HG02938 (cell line): Measurements from ENCODE around the gene CDH4.

Source experiments
- ATAC-seq: cut with Tn5 transposase; IDR thresholded peaks from one replicate; pipeline ENCODE4 v1.9.1; 2021; ENCODE audit warnings: mild to moderate bottlenecking, moderate library complexity; ENCODE audit not compliant: unreplicated experiment

The CDH4 gene

DNA sequence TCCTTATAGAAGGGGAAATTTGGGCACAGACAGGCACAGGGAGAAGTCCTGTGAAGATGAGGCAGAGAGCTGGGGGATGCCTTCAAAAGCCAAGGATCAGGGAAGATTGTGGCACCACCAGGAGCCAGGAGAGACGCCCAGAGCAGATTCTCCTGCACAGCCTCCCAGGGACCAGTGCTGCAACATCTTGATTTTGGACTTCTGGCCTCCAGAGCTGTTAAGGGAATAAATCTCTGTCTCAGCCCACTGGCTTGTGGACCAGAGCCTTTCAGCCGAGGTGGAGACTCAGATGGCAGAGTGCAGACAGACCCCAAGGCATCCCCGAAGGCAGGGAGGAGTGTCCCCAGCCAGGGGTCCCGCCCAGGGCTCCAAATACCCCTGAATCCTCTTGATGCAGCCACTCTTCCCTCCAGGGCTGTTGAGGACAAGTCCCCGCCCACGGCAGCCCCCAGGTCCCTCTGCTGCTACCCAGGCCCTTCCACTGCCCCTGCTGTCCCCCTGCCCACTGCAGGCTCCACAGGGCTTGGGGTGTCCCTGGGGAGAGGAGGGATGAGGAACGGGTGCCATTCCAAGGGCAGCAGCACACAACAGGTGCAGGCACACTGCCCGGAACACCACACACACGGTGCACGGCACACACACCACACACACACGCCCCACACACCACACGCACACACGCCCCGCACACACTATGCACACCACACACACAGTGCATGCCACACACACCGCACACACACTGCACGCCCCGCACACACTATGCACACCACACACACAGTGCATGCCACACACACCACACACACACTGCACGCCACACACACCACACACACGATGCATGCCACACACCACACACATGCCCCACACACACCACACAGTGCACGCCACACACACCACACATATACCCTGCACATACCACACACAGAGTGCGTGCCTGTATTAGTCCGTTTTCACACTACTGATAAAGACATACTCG, 502.2 kb downstream of the CDH4 start:
- no peak for ATAC-seq

DNA sequence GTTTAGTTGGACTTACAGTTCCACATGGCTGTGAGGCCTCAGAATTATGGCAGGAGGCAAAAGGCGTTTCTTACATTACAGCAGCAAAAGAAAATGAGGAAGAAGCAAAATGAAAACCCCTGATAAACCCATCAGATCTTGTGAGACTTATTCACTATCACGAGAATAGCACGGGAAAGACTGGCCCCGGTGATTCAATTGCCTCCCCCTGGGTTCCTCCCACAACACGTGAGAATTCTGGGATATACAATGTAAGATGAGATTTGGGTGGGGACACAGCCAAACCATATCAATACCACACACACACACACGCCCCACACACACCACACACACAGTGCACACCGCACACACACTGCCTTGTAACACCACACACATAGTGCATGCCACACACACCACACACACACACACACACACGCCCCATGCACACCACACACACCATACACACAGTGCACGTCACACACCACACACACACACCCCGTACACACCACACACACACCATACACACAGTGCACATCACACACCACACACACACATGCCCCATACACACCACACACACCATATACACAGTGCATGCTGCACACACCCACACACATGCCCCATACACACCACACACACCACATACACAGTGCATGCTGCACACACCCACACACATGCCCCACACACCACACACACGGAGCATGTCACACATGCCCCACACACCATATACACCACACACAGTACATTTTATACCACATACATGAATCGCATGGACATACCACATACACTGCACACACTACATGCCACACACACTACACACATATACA, 503.1 kb downstream of the CDH4 start:
- ATAC-seq: no peak

DNA sequence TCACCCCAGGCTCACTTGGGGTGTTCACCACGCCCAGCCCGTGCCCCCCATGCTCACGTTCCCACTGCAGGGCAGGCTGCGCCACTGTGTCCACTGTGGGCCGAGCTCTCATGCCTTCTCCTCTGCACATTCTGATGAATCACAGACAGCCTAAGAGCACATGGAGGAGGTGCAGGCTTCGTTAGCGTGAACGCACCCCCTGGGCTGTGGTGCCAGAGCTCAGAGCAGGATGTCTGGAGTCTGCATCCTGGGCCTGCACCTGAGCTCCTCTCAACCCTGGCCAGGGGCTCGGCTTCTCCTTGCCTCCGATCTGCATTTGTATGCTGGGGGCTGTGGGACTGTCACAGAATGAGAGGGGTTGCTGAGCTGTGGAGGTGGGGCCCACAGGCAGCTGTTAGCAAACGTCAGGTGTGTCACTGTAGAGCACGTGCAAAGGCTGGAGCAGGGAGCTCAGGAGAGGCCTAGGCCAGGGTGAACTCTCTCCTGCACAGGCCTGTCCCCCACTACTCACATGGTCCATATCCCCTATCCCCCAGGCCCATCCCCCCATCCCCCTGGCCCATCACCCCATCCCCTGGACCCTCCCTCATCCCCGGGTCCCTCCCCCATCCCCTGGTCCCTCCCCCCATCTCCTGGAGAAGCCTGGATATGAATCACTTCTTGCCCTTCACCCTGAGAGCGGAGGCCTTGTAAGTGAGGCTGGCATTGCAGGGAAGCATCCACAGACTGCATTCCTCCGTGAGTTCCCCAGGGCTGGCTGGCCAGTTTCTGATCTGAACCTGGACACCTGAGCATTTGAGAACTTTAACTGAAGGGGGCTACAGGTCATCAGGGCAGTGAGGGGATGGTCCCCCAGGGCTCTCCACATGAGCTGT, 504.1 kb downstream of the CDH4 start:
- no peak for ATAC-seq

DNA sequence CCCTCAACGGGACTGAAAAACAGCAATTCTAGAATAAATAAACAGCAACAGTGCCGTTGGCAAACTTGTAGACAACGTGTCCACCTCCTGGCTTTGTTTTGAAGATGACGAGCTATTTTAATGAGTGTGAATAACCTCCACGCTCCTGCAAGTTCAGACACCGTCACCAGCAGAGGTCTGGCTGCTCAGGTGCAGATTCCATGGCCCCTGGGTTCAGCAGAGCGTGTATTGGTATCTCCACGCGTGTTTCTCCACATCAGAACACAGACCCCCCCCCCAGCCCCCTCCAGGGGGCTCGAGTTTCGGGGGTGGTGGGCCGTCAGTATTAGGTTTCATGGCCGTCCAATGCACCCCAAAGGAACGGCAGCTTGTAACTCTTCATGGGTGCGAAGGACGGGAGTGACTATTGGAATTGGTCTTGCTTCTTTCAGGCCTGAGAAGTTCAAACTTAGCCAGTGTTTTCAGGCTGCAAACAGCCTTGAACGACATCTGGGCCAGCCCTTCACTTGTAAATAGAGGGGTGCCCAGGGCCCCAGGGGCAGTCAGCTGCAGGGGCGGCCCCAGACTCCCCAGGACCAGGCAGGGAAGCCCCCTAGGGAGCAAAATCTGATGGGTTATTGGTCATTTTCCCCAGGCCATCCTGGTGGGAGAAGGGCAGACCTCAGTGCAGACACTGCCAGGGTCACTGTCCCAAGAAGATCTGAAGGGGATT, 505.1 kb downstream of the CDH4 start:
- no peak for ATAC-seq

DNA sequence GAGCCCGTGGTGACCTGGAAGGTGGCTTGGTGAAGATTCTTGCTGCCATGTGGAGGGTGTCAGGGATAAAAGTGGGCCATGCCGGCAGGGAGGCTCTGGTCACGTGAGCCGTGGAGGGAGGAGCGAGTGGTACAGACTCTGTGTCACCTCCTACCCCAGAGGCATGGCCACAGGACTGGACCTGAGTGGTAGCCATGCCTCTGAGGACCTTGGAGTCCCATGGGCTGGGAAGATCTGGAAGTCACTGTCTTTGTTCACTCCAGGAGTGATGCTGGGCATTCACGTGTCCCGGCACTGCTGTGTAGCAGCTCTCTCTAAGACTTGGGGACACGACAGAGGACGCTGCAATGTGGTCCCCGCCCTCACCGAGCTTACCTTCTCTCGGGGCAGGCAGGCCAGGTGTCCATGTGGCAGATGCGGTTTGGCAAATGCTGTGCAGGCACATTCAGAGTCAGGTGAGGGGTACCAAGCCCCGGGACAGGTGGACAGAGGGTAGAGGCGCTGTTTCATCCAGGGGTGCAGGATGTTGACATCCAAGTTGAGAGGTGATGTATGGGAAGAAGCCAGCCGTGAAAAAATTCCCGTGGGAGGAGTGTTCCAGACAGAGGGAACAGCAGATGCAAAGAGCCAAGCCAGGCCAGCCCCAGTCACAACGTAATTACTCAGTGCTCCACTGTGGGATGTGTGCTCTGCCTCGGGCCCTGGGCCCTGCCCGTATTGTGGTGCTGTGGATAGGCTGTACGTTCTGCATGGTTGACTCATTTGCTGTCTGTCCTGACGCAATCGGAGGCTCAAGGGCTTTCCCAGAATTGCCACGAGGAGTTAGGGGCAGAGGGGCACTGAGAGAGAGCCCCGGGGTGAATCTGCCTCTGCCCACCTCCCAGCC, 505.9 kb downstream of the CDH4 start:
- ATAC-seq: no peak

DNA sequence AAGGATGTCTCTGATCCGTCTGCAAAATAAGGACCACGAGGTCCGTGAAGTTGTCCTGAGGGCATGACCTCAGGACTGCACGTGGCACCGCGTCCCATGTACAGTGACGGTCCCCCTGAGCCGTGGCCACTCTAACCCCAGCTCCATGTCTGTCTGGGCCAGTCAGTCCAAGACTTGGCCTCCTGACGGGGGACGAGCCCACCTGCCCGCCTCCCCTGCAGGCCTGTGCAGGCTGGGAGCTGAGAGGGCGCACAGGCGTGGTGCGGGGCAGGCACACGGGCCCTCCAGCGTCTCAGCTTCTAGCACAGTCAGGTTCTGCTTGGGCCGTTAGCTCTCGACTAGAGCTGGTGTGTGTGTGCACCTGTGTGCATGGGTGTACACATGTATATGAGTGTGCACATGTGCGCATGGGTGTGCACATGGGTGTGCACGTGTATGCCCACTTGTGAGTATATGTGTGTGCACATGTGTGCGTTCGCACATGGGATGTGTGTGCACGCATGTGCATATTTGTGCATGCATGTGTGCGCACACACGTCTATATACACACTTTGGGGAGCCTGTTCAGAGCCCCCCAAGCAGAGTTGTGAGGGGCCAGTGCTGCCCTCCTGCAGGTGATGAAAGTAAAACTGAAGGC, 506.6 kb downstream of the CDH4 start:
- ATAC-seq: no peak

DNA sequence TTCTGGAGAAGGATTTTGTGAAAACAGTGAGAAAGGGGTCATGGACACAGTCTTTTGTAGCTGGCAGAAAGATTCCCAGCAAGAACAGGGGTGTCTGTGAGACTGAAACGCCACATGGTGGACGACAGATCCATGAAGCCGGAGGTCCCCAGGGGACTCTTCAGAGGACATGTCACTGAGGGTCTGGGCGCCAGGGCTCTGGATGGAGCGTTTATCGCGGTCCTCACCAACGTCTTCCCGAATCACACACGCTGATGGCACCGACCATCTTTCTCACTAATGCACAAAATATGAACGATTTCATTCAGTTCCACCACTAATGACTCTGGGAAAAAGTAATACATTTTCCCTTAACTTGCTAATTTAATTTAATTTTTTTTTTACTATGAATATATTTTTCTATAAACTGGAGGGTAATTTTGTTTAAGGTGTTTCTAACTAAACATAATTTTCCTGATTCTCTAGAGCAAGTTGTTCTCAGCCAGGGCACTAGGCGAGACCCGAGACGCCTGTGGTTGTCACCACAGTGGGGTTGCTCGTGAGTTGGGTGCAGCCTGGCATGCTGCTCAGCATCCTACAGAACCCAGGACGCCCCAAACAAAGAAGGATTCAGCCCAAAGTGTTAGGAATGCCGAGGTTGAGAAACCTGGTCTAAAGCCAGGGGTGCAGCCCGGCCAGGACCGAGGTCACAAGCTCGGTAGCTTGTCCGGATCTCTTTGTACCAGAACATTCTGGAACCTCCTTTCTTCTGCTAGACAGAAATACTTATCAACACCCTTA, 507.4 kb downstream of the CDH4 start:
- ATAC-seq: no peak

DNA sequence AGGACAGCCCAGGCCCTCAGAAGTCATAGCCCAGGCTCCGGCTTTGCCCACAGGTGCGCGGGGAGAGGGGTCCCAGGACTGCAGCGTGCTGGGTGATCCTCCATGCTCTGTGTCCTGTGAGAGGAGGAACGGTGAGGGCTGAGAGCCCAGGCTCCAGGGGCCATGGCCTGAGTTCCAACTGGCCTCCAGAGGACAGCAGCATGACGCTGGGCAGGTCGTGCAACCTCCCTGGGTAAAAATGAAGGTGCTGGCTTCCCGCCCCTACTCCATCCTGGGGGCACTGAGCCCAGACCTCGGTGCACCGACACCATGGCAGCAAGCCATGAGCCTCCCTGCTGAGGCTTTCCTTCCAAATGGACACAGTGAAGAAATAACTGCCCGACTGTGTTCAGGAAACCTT, 508.3 kb downstream of the CDH4 start:
- no peak for ATAC-seq

DNA sequence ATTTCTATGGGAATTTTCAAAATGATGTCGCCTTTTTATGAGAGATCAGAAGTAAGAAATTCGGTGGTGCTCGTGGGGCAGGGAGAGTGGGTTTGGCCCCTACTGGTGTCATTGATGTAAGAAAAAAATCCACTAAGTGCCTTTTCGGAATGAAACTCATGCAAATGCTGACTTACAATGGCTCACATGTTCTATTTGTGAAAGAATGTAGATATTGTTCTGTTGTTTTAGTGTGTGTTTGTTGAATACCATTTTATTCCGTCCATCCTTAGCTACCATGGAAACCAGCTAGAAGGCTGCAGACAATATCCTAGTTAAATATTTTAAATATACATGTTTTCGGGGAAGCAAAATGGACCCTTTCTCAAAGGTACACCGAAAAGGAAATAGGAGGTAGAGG, 508.7 kb downstream of the CDH4 start:
- ATAC-seq: no peak

DNA sequence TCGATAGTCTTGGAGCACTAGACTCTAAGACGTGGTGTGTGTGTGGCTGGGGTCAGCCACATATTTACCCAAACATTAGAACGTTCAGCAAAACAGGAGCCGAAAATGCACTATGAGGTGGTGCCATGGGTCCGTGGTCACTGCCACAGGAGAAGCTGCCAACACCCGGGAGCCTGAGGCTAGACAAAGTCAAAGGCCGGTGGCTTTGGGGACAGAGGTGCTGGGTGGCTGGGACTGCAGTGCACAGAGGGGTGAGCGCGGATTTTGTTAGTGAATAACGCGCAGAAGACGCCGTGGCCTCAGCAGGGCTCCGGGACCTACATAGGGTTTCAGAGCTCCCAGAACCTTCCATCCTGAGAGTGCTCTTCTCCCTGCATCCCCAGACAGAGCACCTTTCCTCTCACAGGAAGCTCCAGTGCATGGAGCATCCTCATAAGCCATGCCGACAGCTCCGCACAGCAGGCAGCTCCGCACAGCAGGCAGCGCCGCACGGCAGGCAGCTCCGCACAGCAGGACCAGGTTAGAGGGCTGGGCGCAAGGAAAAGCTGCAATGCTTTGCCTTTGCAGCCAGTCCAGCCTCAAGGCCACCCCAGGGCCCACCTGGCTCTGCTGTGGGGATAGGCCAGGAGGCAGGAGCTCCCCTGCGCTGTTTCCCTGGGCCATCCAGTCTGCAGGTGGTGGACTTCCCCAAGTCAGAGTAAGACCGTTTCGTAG, 509.5 kb downstream of the CDH4 start:
- ATAC-seq: no peak

DNA sequence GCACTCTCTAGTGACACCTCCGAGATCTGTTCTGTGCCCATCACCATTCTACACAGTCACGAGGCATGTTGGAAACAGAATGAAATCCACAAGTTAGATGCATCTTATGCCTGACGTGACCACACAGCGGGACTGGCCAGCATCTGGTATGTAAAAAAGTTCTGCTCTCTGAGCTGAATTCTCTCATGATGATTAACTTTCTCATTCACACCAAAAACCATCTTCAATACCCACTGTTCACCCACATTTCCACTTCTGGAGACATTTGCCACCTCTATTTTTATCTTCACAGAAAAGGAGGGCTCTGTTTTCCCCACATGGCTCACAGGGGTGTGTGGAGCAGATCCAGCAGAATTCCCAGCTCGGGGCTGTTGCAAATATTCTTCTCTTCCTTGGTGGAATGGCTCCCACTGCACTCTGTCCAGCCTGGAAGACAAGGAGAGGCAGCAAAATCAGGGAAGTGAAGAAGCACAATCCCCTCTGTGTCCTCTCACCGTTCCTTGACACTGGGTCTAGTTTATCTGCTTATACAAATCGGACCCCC, 510.2 kb downstream of the CDH4 start:
- ATAC-seq: no peak

DNA sequence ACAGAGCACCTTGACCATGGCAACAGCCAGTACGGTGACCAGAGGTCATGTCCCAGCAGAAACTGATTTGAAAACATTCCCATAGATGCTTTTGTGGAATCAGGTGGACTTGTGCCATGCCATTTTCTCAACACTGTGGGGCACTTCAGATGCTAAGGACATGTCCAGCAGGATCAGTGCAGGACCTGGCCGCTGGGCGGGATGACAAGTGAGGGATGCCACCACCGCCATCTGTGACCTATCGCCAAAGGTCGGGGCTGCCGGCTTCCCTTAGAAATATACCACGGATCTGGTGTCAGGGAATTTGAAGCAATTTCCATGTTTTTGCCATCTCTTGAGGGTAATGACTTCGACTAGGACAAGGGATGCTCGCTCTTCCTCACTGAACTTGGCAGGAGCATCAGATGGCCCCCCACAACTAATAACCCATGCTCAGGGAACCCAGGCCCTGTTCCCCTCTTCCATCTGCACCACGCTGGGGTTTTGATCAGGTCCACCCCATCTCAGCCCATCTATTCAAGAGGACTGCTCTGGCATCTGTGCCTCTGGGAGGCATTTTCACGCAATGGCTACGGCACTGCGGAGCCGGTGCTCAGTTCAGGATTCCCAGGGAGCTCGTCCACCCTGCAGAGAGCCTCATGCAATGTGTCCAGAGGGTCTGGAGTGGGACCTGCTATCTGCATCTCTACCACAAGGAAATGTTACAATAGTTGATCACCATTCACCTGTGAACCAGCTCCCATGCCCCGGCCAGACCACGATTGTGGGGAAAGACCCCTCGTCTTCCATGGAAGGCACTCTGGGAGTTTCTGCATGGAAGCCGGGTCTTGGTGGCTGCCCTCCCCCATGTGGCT, 511.1 kb downstream of the CDH4 start:
- ATAC-seq: no peak

DNA sequence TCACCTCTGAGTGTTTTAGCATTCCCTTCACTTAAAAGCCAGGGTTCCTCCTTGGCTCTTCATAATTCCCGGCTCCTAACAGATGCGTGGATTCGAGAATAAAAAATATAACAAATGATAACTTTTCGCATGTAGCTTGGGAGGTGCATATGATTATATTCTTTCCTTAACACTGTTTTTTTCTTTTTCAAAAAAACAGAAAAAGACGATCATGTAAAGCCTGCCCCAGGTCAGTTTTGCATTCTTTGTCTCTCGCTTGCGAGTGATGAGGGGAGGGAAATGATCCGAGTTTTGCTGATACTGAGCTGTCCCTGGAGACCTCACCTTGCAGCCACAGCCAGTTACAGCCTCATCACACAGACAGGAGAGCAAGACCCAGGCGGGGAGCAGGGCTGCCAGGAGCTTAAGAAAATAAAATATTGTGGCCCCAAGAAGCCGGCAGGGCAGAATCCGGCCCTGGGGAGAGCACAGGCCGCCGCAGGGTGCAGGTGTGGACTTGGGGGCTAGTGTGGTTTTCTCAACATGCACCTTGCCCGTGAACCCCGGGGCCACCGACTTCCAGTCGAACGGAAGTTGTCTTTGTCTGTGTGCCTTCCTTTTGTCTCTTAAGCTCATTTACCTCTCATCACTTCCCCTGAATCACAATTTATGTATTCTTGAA, 511.8 kb downstream of the CDH4 start:
- no peak for ATAC-seq

DNA sequence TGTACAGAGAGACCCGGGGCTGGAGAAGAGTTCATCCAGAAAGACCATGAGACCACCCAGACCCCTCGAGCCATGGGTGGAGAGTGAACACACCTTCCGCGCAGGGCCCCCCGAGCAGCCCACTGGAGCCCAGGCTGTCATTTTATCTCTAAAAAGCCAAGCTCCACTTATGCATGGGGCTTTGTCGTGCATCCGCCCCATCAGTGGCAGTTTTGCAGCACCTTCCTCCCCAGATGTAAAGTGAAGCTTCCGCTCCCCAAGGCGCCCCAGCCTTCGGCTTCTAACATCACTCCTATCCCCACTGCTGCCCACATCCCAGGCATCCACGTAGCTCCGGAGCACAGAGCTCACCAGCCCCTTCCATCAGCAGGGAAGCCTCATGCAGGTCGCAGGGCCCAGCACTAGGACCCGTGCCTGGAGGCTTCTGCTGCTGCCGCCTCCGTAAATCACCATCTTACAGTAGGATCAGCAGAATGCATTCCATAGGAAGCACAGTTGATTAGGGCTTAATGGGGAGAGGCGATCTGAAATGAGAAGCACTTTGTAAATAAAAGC, 512.5 kb downstream of the CDH4 start:
- no peak for ATAC-seq

DNA sequence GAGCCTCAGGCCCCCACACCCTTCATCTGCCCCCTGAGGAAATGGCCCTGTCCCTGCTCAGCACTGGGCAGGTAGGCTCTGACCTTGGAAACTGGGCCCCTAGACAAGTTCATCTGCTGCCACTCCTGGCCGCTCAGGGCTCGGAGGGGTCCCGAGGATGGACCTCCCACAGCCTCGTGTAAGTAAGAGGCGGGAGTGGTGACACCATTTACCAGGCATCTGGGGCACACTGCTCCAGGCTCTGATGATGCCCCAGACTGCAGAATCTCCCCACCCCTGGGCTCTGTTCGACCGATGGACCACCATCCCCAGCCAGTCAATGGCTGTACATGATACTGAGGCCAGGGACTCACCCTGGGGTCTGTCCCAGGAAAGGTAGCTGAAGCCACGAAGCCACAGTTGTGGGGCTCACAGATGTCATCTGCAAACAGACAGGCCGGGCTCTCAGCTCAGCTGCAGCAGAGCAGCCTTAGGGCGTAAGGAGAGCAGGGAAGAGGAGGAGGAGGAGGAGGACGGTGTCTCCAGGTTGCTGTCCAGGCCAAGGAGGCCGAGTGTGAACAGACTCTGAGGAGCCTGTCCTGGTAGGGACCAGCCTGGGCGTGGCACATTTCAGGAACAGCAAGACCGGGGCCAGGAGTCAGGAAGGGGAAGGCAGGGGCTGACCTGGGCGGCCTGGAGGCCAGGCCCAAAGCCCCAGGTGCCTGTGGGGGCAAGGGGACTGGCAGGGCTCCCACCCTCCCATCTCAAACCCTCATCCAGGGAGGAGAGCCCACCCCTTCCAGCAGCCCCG, 513.2 kb downstream of the CDH4 start:
- no peak for ATAC-seq
